OCI-LY7 (cell line): ENCODE data around the gene NBR1. TPM values are rescaled to one million over a fixed set of nuclear protein-coding genes. Genes with fewer than 3 reads are reported as not detected.

ENCODE experiments used
- BruUV-seq: library from RNA; stranded (reverse); fragments of 400-500 nt; replicated peaks from 2 replicates; lab custom pipeline; 2021; lab: Mats Ljungman, UMichigan
- CTCF ChIA-PET: fragments of 300-600 bp; sonication (Branson Sonifier 250); formaldehyde crosslinking; loops from one replicate; lab custom pipeline; 2022; ENCODE audit warnings: antibody characterized with exemption; ENCODE audit not compliant: unreplicated experiment; lab: Charles Lee
- POLR2A ChIA-PET: fragments of 300-600 bp; sonication (Branson Sonifier 250); formaldehyde crosslinking; loops from one replicate; lab custom pipeline; 2022; ENCODE audit warnings: antibody characterized with exemption; lab: Charles Lee
- DNase-seq: peaks from one replicate; pipeline ENCODE4 v3.0.0-alpha.2; 2015; ENCODE audit warnings: low spot score
- H2AFZ ChIP-seq: fragments of 200-600 bp; sonication (generic), shearing (Covaris generic); 2 replicates; pipeline ENCODE4 v1.6.1; 2014; ENCODE audit warnings: mild to moderate bottlenecking, antibody characterized with exemption, low read length, moderate library complexity
- H3K27ac ChIP-seq: fragments of 200-600 bp; sonication (generic); 2 replicates; pipeline ENCODE4 v1.5.1; 2014; ENCODE audit warnings: mixed run types, low read depth, mild to moderate bottlenecking, moderate library complexity, low read length, inconsistent platforms; ENCODE audit not compliant: poor library complexity, severe bottlenecking
- H3K36me3 ChIP-seq: fragments of 200-600 bp; sonication (generic); 2 replicates; pipeline ENCODE4 v1.6.1; 2014; ENCODE audit warnings: mild to moderate bottlenecking, antibody characterized with exemption, low read length, moderate library complexity, mixed read lengths; ENCODE audit not compliant: insufficient read depth
- H3K4me1 ChIP-seq: fragments of 200-600 bp; sonication (generic); 2 replicates; pipeline ENCODE4 v1.5.1; 2014; ENCODE audit warnings: mild to moderate bottlenecking, low read length; ENCODE audit not compliant: insufficient read depth, poor library complexity, severe bottlenecking
- H3K4me2 ChIP-seq: fragments of 200-600 bp; sonication (generic); 2 replicates; pipeline ENCODE4 v1.6.1; 2014; ENCODE audit warnings: mild to moderate bottlenecking, low read length
- H3K4me3 ChIP-seq: fragments of 200-600 bp; sonication (generic); 2 replicates; pipeline ENCODE4 v1.5.1; 2014; ENCODE audit warnings: mild to moderate bottlenecking, low read depth, low read length; ENCODE audit not compliant: poor library complexity, severe bottlenecking
- H3K79me2 ChIP-seq: fragments of 200-600 bp; sonication (generic); 2 replicates; pipeline ENCODE4 v1.6.1; 2016; ENCODE audit warnings: low read depth, mild to moderate bottlenecking, low read length, moderate library complexity, mixed read lengths; ENCODE audit not compliant: insufficient read depth
- H3K9me2 ChIP-seq: fragments of 200-600 bp; sonication (generic); 2 replicates; pipeline ENCODE4 v1.6.1; 2016; ENCODE audit warnings: mild to moderate bottlenecking, low read length, mixed read lengths; ENCODE audit not compliant: insufficient read depth
- H3K9me3 ChIP-seq: fragments of 200-600 bp; sonication (generic); 2 replicates; pipeline ENCODE4 v1.6.1; 2014; ENCODE audit warnings: mild to moderate bottlenecking, mixed run types, low read length, mixed read lengths
- H4K20me1 ChIP-seq: fragments of 200-600 bp; sonication (generic); 2 replicates; pipeline ENCODE4 v1.6.1; 2014; ENCODE audit warnings: mild to moderate bottlenecking, antibody characterized with exemption, low read length, moderate library complexity, mixed read lengths; ENCODE audit not compliant: insufficient read depth
- EZH2phosphoT487 ChIP-seq: fragments of 200-600 bp; sonication (generic); IDR thresholded peaks from 2 replicates; pipeline ENCODE4 v1.6.1; 2018; ENCODE audit warnings: low read depth, borderline replicate concordance, mild to moderate bottlenecking, mixed run types, antibody characterized with exemption, low read length, moderate library complexity, mixed read lengths
- intact Hi-C: fragments of 100-400 bp; cut with micrococcal nuclease; formaldehyde crosslinking; loops from one replicate; pipeline ENCODE4 v1.10.0; 2022; ENCODE audit not compliant: unreplicated experiment
- total RNA-seq, 2 experiments: library from RNA; depleted of rRNA in 1 of 2; stranded (reverse); fragments of >200 nt in 1 of 2; shearing (Covaris generic) in 1 of 2; gene quantifications; 2 replicates each; pipeline ENCODE4 v1.2.3, GENCODE V29; 2014 to 2022
- TF ChIP-seq, protein P1 (sequence below): fragments of 200-600 bp; sonication (generic); conservative IDR thresholded peaks from 2 replicates; pipeline ENCODE4 v1.5.1; 2014; ENCODE audit warnings: mild to moderate bottlenecking, antibody characterized with exemption, low read length, moderate library complexity, mixed read lengths

Gene NBR1
- total RNA-seq, 2 experiments from 2014 or later: 16.2 to 38.6 TPM

- no peaks in the 10 kb centered on the region for H3K9me2 ChIP-seq
- H3K9me3 ChIP-seq: no peaks in the 10 kb centered on the region
- no peaks in the 10 kb centered on the region for H3K79me2 ChIP-seq
- no peaks in the 10 kb centered on the region; the same call in 1 of the 2 replicates for H3K36me3 ChIP-seq
- peak overlapping the region; percentile 71 for H3K27ac ChIP-seq
- TF ChIP-seq, protein P1, sequence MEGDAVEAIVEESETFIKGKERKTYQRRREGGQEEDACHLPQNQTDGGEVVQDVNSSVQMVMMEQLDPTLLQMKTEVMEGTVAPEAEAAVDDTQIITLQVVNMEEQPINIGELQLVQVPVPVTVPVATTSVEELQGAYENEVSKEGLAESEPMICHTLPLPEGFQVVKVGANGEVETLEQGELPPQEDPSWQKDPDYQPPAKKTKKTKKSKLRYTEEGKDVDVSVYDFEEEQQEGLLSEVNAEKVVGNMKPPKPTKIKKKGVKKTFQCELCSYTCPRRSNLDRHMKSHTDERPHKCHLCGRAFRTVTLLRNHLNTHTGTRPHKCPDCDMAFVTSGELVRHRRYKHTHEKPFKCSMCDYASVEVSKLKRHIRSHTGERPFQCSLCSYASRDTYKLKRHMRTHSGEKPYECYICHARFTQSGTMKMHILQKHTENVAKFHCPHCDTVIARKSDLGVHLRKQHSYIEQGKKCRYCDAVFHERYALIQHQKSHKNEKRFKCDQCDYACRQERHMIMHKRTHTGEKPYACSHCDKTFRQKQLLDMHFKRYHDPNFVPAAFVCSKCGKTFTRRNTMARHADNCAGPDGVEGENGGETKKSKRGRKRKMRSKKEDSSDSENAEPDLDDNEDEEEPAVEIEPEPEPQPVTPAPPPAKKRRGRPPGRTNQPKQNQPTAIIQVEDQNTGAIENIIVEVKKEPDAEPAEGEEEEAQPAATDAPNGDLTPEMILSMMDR: no peak; the same call in 1 of the 2 replicates
- no peak for TF ChIP-seq EZH2phosphoT487
- intact Hi-C loops: loop anchor here (5.0 kb wide), 1 partner anchor 188 kb away; the partner anchor contains the start of gene VAT1
- peak overlapping the region; percentile 91 for H3K4me2 ChIP-seq
- DNase-seq: no peak
- ChIA-PET POLR2A (interaction anchor here (1.1 to 1.4 kb wide), 3 partner anchors 11 to 105 kb away, joined by 4 to 5 read pairs (median 5); partner anchors contain the start of gene NBR1), CTCF (no interaction called here)
- peak overlapping the region; percentile 93; the same call in 1 of the 2 replicates for H2AFZ ChIP-seq
- BruUV-seq: no TSS peak
- peak overlapping the region; percentile 70 for H3K4me3 ChIP-seq
- H4K20me1 ChIP-seq: no peaks in the 10 kb centered on the region
- peaks cover 32% of the 10 kb centered on the region for H3K4me1 ChIP-seq
Observed at GRCh38 chr17:43210576-43210975, 39.6 kb downstream of the NBR1 start.

DNA sequence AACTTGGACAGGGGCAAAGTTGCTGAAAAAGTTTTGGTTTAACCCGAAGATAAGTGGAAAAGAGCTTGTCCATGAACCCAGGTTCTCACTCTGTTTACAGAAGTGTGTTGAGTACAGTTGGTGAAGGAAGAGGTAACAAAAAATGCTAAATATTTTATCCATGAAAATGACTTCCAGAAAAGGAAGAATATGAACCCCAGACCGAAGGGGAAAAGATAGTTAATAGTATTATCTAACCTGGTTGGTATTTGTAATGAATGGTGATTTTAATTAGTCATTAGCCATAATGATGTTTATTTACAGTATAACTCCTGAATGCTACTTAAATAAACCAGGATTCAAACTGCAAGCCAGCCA, 40.1 kb downstream of the NBR1 start:
- intact Hi-C loops: loop anchor here (1.0 to 5.0 kb wide), 2 partner anchors 40 to 189 kb away; partner anchors contain the start of genes NBR1 and VAT1
- Histone ChIP-seq H3K4me3 (peak overlapping the region; percentile 70), H3K4me2 (peak overlapping the region; percentile 91), H3K27ac (peak overlapping the region; percentile 71), H4K20me1 (no peaks in the 10 kb centered on the region), H2AFZ (peak overlapping the region; percentile 93), H3K9me2 (no peaks in the 10 kb centered on the region), H3K79me2 (no peaks in the 10 kb centered on the region), H3K9me3 (no peaks in the 10 kb centered on the region), H3K36me3 (peaks cover 4% of the 10 kb centered on the region; the same call in 1 of the 2 replicates), H3K4me1 (peaks cover 32% of the 10 kb centered on the region)
- no peak for DNase-seq
- no peak for TF ChIP-seq EZH2phosphoT487
- TF ChIP-seq, protein P1: no peak; the same call in 1 of the 2 replicates
- BruUV-seq: TSS peak; percentile 95
- ChIA-PET CTCF (no interaction called here), POLR2A (interaction anchor here (0.6 to 1.4 kb wide), 5 partner anchors 10 to 611 kb away, joined by 3 to 6 read pairs (median 5); partner anchors contain the start of gene NBR1)
